ENCODE measurements around the gene SST.

SST gene

GRCh38 chr3:187626581-187626980 is 43.6 kb downstream of the SST start:
- no peak for DNase-seq

- no peak for DNase-seq
Measured at GRCh38 chr3:187624588-187624987, 45.6 kb downstream of the SST start.

GRCh38 chr3:187623285-187623814 is 46.8 kb downstream of the SST start:
- DNase-seq = no peak

- DNase-seq = no peak
Measured at GRCh38 chr3:187621881-187622280, 48.3 kb downstream of the SST start.

DNA sequence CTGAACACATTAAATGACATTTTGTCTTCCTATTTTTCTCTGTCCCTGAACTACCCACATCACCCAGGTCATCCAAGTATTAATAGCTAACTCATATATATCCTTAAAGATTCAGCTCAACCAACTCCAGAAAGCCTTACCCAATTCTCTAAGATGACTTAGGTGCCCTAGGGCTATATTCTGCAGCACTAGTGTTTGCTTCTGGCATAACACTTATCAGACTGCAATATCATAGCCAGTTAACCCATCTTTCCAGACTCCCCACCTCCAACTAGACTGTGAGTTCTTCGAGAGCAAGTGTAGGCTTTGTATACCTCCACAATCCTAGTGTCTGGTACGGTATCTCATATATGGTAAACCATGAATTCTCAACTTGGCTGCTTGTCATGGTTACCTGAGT is 50.7 kb downstream of the SST start:
- no peak for DNase-seq

Measured in suppressor macrophage treated with lipopolysaccharide for 1 hour (primary cell).